ENCODE results near the gene PRR14.
"Not testable (repeated sequence)": the region's sequence is repeated elsewhere in the genome, so short reads cannot be mapped to it uniquely, and the experiment has no call there.

The PRR14 gene

DNA sequence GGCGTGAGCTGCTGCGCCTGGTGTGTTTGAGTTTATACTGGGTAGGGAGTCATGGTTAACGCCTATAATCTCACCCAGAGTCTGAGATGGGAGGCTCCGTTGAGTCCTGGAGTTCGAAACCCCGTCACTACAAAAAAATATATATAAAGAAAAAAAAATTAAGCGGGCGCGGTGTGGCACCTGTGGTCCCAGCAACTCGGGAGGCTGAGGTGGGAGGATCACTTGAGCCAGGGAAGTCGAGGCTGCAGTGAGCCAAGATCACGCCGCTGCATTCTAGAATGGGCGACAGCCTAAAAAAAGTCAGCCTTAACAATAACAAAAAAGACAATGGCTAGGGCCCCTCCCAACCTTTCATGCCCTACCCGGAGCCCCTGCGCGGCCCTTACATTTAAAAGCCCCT is 17.2 kb upstream of the PRR14 start:
- DNase-seq (ENCODE audit: low read depth): no peak
- in situ Hi-C loops (cut with HindIII; ENCODE audit: low sequenced_read_pairs): no loop called here
- TF ChIP-seq, protein P1, sequence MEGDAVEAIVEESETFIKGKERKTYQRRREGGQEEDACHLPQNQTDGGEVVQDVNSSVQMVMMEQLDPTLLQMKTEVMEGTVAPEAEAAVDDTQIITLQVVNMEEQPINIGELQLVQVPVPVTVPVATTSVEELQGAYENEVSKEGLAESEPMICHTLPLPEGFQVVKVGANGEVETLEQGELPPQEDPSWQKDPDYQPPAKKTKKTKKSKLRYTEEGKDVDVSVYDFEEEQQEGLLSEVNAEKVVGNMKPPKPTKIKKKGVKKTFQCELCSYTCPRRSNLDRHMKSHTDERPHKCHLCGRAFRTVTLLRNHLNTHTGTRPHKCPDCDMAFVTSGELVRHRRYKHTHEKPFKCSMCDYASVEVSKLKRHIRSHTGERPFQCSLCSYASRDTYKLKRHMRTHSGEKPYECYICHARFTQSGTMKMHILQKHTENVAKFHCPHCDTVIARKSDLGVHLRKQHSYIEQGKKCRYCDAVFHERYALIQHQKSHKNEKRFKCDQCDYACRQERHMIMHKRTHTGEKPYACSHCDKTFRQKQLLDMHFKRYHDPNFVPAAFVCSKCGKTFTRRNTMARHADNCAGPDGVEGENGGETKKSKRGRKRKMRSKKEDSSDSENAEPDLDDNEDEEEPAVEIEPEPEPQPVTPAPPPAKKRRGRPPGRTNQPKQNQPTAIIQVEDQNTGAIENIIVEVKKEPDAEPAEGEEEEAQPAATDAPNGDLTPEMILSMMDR (IDR thresholded peaks at IDR 0.05; ENCODE audit: low read depth, low read length, missing control alignments): no peak
- peak overlapping the region; percentile 64 for H3K4me3 ChIP-seq (ENCODE audit: low read depth, low read length)

DNA sequence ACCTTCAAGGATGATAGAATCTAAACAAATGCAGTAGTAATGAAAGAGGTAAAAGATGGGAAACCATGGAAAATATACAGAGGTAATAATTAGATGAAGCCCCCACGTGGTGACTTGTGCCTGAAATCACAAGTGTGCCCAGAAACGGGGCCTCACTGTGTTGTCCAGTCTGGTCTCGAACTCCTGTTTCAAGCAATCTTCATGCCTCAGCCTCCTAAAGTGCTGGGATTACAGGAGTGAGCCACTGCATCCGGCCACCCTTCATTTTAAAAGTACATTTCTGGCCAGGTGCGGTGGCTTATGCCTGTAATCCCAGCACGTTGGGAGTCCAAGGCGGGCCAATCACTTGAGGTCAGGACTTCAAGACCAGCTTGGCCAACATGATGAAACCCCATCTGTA is 14.2 kb upstream of the PRR14 start:
- TF ChIP-seq, protein P1 (IDR thresholded peaks at IDR 0.05; ENCODE audit: low read depth, low read length, missing control alignments): no peak
- in situ Hi-C loops (cut with HindIII; ENCODE audit: low sequenced_read_pairs): no loop called here
- DNase-seq (ENCODE audit: low read depth): no peak
- H3K4me3 ChIP-seq (ENCODE audit: low read depth, low read length): no peak overlapping the region

DNA sequence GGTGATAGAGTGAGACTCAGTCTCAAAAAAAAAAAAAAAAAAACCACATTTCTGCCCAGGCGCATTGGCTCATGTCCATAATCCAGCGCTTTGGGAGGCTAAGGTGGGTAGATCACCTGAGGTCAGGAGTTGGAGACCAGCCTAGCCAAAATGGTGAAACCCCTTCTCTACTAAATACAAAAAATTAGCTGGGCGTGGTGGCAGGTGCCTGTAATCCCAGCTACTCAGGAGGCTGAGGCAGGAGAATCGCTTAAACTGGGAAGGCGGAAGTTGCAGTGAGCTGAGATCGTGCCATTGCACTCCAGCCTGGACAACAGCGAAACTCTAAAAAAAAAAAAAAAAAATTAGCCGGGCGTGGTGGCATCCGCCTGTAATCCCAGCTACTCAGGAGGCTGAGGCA is 13.6 kb upstream of the PRR14 start:
- DNase-seq (ENCODE audit: low read depth); H3K4me3 ChIP-seq (ENCODE audit: low read depth, low read length); in situ Hi-C loops (cut with HindIII; ENCODE audit: low sequenced_read_pairs): not testable (repeated sequence)

GRCh38 chr16:30637944-30638343 is 12.8 kb upstream of the PRR14 start:
- TF ChIP-seq, protein P1 (IDR thresholded peaks at IDR 0.05; ENCODE audit: low read depth, low read length, missing control alignments): peak; percentile 64
- in situ Hi-C loops (cut with HindIII; ENCODE audit: low sequenced_read_pairs): no loop called here
- DNase-seq (ENCODE audit: low read depth): no peak

DNA sequence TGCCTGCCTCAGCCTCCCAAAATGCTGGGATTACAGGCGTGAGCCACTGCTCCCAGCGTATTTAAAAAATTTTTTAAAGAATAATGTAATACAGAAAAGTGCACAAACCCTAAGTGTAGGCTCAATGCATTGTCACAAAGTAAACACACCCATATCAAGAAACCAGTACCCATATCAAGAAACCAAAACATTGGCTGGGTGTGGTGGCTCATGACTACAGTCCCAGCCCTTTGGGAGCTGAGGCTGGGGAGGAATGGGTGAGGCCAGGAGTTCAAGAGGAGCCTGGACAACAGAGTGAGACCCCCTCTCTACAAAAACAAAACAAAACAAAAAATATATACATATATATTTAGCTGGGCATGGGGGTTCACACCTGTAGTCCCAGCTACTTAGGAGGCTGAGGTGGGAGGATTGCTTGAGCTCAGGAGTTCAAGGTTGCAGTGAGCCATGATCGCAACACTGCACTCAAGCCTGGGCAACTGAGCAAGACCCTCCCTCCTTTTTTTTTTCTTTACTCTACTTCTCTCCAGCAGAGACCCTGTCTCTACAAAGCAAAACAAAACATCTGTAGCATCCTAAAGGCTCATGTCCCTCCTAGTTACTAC is 9.3 kb upstream of the PRR14 start:
- no peak overlapping the region for H3K4me3 ChIP-seq (ENCODE audit: low read depth, low read length)
- in situ Hi-C loops (cut with HindIII; ENCODE audit: low sequenced_read_pairs): no loop called here
- DNase-seq (ENCODE audit: low read depth): no peak
- TF ChIP-seq, protein P1 (IDR thresholded peaks at IDR 0.05; ENCODE audit: low read depth, low read length, missing control alignments): no peak

More at GRCh38 chr16:30637944-30638343, 12.8 kb upstream of the PRR14 start:
- H3K4me3 ChIP-seq (ENCODE audit: low read depth, low read length): no peak overlapping the region

DNA sequence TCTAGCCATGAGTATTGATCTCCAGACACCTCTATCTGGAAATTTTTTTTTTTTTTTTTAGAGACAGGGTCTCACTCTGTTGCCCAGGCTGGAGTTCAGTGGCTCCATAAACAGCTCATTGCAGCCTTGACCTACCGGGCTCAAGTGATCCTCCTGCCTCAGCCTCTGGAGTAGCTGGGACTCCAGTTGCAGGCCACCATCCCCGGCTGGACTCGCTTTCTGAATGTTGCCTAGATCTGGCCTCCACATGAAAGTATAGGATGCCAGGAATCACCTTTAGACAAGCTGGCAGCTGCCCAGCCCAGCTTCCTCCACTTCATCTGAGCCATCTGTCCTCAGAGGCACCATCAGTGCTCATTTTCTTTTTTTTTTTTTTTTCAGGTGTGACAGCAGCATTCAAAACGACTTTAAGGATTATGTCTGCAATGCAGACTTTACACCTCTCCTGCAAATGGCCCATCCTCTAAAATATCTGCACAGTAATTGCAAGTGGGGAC is 6.4 kb upstream of the PRR14 start:
- H3K4me3 ChIP-seq (ENCODE audit: low read depth, low read length): no peak overlapping the region
- in situ Hi-C loops (cut with HindIII; ENCODE audit: low sequenced_read_pairs): no loop called here
- TF ChIP-seq, protein P1 (IDR thresholded peaks at IDR 0.05; ENCODE audit: low read depth, low read length, missing control alignments): no peak
- no peak for DNase-seq (ENCODE audit: low read depth)

DNA sequence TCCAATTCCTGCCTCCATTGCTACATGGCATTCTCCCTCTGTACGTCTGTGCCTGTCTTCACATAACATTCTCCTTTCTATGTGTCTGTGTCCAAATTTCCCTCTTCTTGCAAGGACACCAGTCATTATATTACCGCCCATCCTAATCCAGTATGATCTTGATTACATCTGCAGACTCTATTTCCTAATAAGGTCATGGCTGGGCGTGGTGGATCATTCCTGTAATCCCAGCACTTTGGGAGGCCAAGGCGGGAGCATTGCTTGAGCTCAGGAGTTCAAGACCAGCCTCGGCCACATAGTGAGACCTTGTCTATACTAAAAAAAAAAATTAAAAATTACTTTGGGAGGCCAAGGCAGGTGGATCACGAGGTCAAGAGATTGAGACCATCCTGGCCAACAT is 5.0 kb upstream of the PRR14 start:
- TF ChIP-seq, protein P1 (IDR thresholded peaks at IDR 0.05; ENCODE audit: low read depth, low read length, missing control alignments): no peak
- H3K4me3 ChIP-seq (ENCODE audit: low read depth, low read length): no peak overlapping the region
- in situ Hi-C loops (cut with HindIII; ENCODE audit: low sequenced_read_pairs): no loop called here
- DNase-seq (ENCODE audit: low read depth): no peak
